Lung (tissue), 12 donors: Measurements from ENCODE around the gene NOS1AP. TPM values are rescaled to one million over a fixed set of nuclear protein-coding genes. Genes with fewer than 3 reads are reported as not detected.

Experiments used
- ATAC-seq: fragments of 200-7000 bp; cut with Tn5 transposase; one replicate; pipeline ENCODE4 v1.9.1; 2020; ENCODE audit warnings: moderate number of reproducible peaks; ENCODE audit not compliant: insufficient read depth, low FRiP score
- DNase-seq, 3 donors: peaks; one replicate each; pipeline ENCODE4 v3.0.0-alpha.2; 2013 to 2017
- H3K27ac ChIP-seq, 2 donors: one replicate each; pipeline ENCODE4 v1.5.1; 2013; ENCODE audit warnings: mild to moderate bottlenecking in 2 of 2, moderate library complexity in 2 of 2, control low read depth in 1 of 2, inconsistent platforms in 1 of 2, low read depth in 1 of 2, low read length in 1 of 2
- H3K27me3 ChIP-seq, 3 donors: one replicate each; pipeline ENCODE4 v1.5.1; 2013; ENCODE audit warnings: low read length in 2 of 3; ENCODE audit not compliant: control insufficient read depth in 3 of 3, insufficient read depth in 3 of 3
- H3K36me3 ChIP-seq, 4 donors: one replicate each; pipeline ENCODE4 v1.5.1; 2013; ENCODE audit warnings: low read length in 4 of 4, mild to moderate bottlenecking in 1 of 4, moderate library complexity in 1 of 4; ENCODE audit not compliant: control insufficient read depth in 4 of 4, insufficient read depth in 4 of 4
- H3K4me1 ChIP-seq, 5 donors: one replicate each; pipeline ENCODE4 v1.5.1; 2013; ENCODE audit warnings: low read length in 5 of 5, mild to moderate bottlenecking in 2 of 5, moderate library complexity in 1 of 5; ENCODE audit not compliant: control insufficient read depth in 5 of 5, insufficient read depth in 5 of 5
- H3K4me3 ChIP-seq: one replicate; pipeline ENCODE4 v1.5.1; 2013; ENCODE audit warnings: mild to moderate bottlenecking, control low read depth, moderate library complexity
- H3K9ac ChIP-seq, 2 donors: one replicate each; pipeline ENCODE4 v1.5.1; 2013; ENCODE audit warnings: low read length in 2 of 2, control low read depth in 1 of 2; ENCODE audit not compliant: insufficient read depth in 1 of 2
- H3K9me3 ChIP-seq, 4 donors: one replicate each; pipeline ENCODE4 v1.5.1; 2013; ENCODE audit warnings: low read length in 3 of 4, mild to moderate bottlenecking in 1 of 4, moderate library complexity in 1 of 4; ENCODE audit not compliant: control insufficient read depth in 4 of 4, insufficient read depth in 3 of 4
- CTCF ChIP-seq: IDR thresholded peaks from 2 replicates; pipeline ENCODE4 v1.5.1; 2012; ENCODE audit warnings: mild to moderate bottlenecking; ENCODE audit errors: control extremely low read depth, extremely low read depth
- WGBS, 2 donors: extraction: QIAGEN DNeasy Blood & Tissue Kit; methylation state at CpG; one replicate each; pipeline ENCODE4 v1.1.7; 2013; 5-methylcytosine and 5-hydroxymethylcytosine counted together
- polyA plus RNA-seq, 2 donors: library from polyadenylated mRNA; stranded (reverse); fragments of 200-250 nt; gene quantifications; one replicate each; pipeline ENCODE4 v1.2.1, GENCODE V29; 2013
- total RNA-seq, 2 donors: library from RNA; depleted of rRNA in 1 of 2; stranded (reverse); fragments of >200 nt in 1 of 2; gene quantifications; one replicate each; pipeline ENCODE4 v1.2.1, GENCODE V29; 2014 to 2021
- donor health status: control.
- donor health status: control.
- donor health status: Bipolar disorder and iron deficiency.
- donor health status: healthy.
- donor health status: DM: yes; HTN: yes; CAD: no.

NOS1AP gene
- total and polyA plus RNA-seq, 4 donors: 0.57 to 5.0 (median 1.2) TPM

GRCh38 chr1:162250004-162250730, 180.7 kb downstream of the NOS1AP start:
- peaks cover 0 to 5% (median 0%) of the 10 kb centered on the region in 5 donors for H3K4me1 ChIP-seq
- H3K27ac ChIP-seq: no peak overlapping the region
- 81 to 89% methylated on average over 2 of the region's 2 CpGs for WGBS, 2 donors
- H3K36me3 ChIP-seq: no peaks in the 10 kb centered on the region
- DNase-seq (no peak), ATAC-seq (no peak)
- no peak overlapping the region for H3K4me3 ChIP-seq
- no peaks in the 10 kb centered on the region for H3K27me3 ChIP-seq
- H3K9ac ChIP-seq: no peak overlapping the region
- no peaks in the 10 kb centered on the region for H3K9me3 ChIP-seq
- no peak for TF ChIP-seq CTCF

GRCh38 chr1:162251102-162251501, 181.6 kb downstream of the NOS1AP start:
- WGBS, 2 donors: 92 to 93% methylated on average over 2 of the region's 2 CpGs
- H3K36me3 ChIP-seq: no peaks in the 10 kb centered on the region
- no peaks in the 10 kb centered on the region for H3K27me3 ChIP-seq
- no peaks in the 10 kb centered on the region for H3K9me3 ChIP-seq
- no peak for ATAC-seq
- no peak for TF ChIP-seq CTCF
- no peak for DNase-seq
- no peak overlapping the region for H3K27ac ChIP-seq
- peaks cover 0 to 6% (median under 1%) of the 10 kb centered on the region in 5 donors for H3K4me1 ChIP-seq
- no peak overlapping the region for H3K4me3 ChIP-seq
- no peak overlapping the region for H3K9ac ChIP-seq

DNA sequence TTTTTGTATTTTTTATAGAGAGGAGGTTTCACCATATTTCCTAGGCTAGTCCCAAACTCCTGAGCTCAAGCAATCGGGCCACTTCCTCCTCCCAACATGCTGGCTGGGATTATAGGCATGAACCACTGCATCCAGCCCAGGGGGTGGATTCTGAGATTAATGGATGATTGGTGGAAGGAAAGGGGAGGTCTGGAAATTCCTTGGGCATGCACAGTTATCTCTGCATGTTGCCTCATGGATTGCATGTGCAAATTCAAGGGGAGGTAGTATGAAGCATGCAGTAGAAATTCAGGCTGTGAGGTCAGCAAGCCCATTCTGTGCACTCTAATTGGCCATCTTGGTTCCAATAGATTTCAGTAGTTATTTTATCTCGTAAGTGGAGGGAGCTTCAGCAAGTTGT, 182.7 kb downstream of the NOS1AP start:
- 74 to 91% methylated on average over 2 of the region's 2 CpGs for WGBS, 2 donors
- no peaks in the 10 kb centered on the region for H3K9me3 ChIP-seq
- H3K27ac ChIP-seq: no peak overlapping the region
- no peak for TF ChIP-seq CTCF
- no peak overlapping the region for H3K9ac ChIP-seq
- H3K27me3 ChIP-seq: no peaks in the 10 kb centered on the region
- no peak for DNase-seq
- H3K36me3 ChIP-seq: no peaks in the 10 kb centered on the region
- H3K4me3 ChIP-seq: no peak overlapping the region
- ATAC-seq: no peak
- H3K4me1 ChIP-seq: peaks cover 0 to 12% (median 3%) of the 10 kb centered on the region in 5 donors
